H1 (cell line): ENCODE results near the gene PTPN9.

Experiments
- CEBPB ChIP-seq: IDR thresholded peaks from 2 replicates; pipeline ENCODE4 v1.6.1; 2012; ENCODE audit warnings: low read depth, low read length
- CTCF ChIP-seq, 3 experiments: IDR thresholded peaks; 1 replicate in 2 of 3; 2 replicates in 1 of 3; pipeline versions ENCODE4 v1.5.1 to v1.6.1; 2011; ENCODE audit warnings: low read length in 3 of 3, mild to moderate bottlenecking in 3 of 3, inconsistent platforms in 2 of 3, low read depth in 1 of 3, moderate library complexity in 1 of 3; ENCODE audit not compliant: insufficient read depth in 1 of 3; ENCODE audit errors: control extremely low read depth in 1 of 3
- MAX ChIP-seq: IDR thresholded peaks from 2 replicates; pipeline ENCODE4 v1.6.1; 2012; ENCODE audit warnings: inconsistent platforms
- RFX5 ChIP-seq: IDR thresholded peaks from 2 replicates; pipeline ENCODE4 v1.6.1; 2011; ENCODE audit warnings: low read depth, low read length, improper control_type of control experiment, borderline replicate concordance
- SUZ12 ChIP-seq: fragments of 200-600 bp; sonication (generic); IDR thresholded peaks from 2 replicates; pipeline ENCODE4 v1.6.1; 2012; ENCODE audit warnings: mild to moderate bottlenecking, inconsistent platforms, low read length, moderate library complexity, mixed read lengths
- TAF1 ChIP-seq: IDR thresholded peaks from 2 replicates; pipeline ENCODE4 v1.6.1; 2011; ENCODE audit warnings: mild to moderate bottlenecking, low read depth, low read length

- TF ChIP-seq CTCF (IDR thresholded peaks at IDR 0.05; ENCODE audit: control extremely low read depth in 1 of 3, insufficient read depth in 1 of 3, low read depth in 1 of 3, low read length in 3 of 3) (no peak), MAX (no peak), TAF1 (no peak), CEBPB (no peak), RFX5 (no peak), SUZ12 (no peak)
Observed at GRCh38 chr15:75468913-75469598, 110.1 kb downstream of the PTPN9 start.
